Measurements from ENCODE around the gene GPR18.

GPR18 gene

DNA sequence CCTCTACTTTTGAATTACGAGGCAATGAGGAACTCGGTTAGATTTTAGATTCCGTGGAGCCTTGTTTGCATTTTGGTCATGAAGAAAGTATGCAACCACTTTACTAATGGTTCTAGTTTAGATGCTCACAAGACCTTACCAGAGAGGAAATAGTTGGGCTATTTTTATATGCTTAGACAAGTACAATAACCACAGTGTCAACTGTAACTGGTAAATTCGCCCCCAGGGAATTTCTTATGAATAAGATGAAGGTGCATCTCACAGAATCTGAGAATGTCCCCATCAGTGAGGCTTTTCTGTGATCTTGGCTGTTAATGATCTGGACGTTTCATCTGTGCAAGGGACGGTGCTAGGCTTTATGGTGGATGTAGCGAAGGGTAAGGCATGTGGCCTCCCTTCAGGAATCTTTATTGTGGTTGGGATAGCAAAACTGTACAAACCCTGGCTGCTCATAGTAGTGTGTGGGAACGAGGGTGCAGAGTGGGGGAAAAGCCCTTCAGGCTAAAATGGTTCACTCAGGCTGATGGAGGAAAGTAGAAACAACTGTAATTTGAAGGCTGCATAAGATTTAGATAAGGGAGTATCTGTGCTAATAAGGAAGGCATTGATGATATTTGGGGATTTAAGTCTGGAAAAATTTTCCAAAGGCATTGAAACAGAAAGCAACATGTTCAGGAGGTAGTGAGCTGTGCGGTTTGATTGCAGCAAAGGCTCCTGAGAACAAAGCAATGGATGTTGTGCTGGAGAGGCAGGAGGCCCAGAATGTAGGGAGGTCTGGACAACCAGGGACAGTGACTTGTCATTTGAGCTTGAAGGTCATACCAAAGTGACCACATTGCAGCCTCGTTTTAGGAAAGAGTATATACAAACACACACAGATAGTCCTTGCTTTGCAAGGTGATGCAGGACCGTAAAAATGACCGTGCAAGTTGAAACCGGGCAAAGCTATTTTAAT, 29.2 kb downstream of the GPR18 start:
- no peaks in the 10 kb centered on the region for H3K36me3 ChIP-seq (ENCODE audit: insufficient read depth, low read length)
- peaks cover 7% of the 10 kb centered on the region for H3K4me1 ChIP-seq (ENCODE audit: insufficient read depth, low read length)
- H3K27me3 ChIP-seq (ENCODE audit: insufficient read depth, low read length): no peaks in the 10 kb centered on the region
- H3K27ac ChIP-seq (ENCODE audit: low read depth, low read length): no peak overlapping the region; the same call in 1 of the 2 replicates
- H3K9ac ChIP-seq (ENCODE audit: low read depth, low read length): no peak overlapping the region
- no peak overlapping the region for H3K4me3 ChIP-seq (ENCODE audit: low read length)
- H3K9me3 ChIP-seq (ENCODE audit: insufficient read depth, low read depth, low read length): no peaks in the 10 kb centered on the region
- WGBS: 87% methylated on average over 13 of the region's 13 CpGs

DNA sequence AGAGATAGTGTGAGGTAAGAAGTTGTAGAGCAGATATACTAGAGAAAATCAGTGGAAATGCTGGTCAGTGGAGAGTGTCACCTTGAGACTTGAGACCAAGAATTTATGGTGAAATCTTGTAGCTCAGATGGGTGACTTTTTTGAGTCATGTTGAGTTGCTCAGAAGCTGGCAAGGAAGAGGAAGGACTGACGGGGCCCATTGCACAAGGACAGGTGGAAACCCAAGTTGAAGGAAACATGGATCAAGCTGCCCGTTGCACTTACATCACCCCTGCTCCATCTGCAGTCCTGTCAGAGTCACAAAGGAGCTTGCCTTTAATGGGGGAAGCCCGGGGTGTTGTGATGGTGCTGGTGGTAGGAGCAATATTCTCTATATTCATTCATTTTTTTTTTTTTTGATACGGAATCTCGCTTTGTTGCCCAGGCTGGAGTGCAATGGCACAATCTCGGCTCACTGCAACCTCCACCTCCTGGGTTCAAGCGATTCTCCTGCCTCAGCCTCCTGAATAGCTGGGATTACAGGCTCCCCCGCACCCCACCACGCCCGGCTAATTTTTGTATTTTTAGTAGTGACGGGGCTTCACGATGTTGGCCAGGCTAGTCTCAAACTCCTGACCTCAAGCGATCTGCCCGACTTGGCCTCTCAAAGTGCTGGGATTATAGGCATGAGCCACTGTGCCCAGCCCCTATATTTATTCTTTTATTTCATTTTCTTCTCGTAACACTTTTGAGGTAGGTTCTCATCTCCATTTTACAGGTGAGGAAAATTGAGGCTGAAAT, 30.1 kb downstream of the GPR18 start:
- no peak overlapping the region for H3K27ac ChIP-seq (ENCODE audit: low read depth, low read length)
- no peak overlapping the region for H3K4me3 ChIP-seq (ENCODE audit: low read length)
- peaks cover 13% of the 10 kb centered on the region for H3K4me1 ChIP-seq (ENCODE audit: insufficient read depth, low read length)
- H3K27me3 ChIP-seq (ENCODE audit: insufficient read depth, low read length): no peaks in the 10 kb centered on the region
- H3K9ac ChIP-seq (ENCODE audit: low read depth, low read length): no peak overlapping the region
- 97% methylated on average over 13 of the region's 15 CpGs for WGBS
- H3K36me3 ChIP-seq (ENCODE audit: insufficient read depth, low read length): no peaks in the 10 kb centered on the region
- H3K9me3 ChIP-seq (ENCODE audit: insufficient read depth, low read depth, low read length): no peaks in the 10 kb centered on the region

DNA sequence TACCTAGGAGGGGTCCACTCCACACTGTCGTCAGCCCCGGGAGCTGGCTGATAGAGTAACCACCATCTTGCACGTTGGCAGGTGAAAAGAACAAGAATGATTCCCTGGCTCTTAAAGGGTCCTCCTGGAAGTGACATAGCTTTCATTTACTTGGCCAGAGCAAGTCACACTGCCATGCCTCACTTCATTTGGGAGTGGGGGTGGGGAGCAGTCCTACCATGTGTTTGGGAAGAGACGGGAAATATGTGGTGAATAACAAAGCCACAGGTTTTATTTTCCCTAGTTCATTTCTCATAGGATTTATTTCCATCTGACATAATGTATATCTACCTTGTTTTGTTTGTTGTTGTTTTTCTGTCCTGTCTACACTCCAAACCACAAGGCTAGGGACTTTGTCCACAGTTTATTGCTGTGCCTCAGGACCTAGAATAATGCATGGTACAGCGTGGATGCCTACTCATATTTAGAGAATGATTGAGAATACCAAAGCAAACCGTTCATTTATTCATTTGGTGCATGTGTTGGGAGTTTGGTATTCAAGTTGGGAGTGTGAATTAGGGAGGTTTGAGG, 30.8 kb downstream of the GPR18 start:
- H3K27ac ChIP-seq (ENCODE audit: low read depth, low read length): no peak overlapping the region
- no peaks in the 10 kb centered on the region for H3K36me3 ChIP-seq (ENCODE audit: insufficient read depth, low read length)
- H3K9me3 ChIP-seq (ENCODE audit: insufficient read depth, low read depth, low read length): no peaks in the 10 kb centered on the region
- no peak overlapping the region for H3K9ac ChIP-seq (ENCODE audit: low read depth, low read length)
- no peak overlapping the region for H3K4me3 ChIP-seq (ENCODE audit: low read length)
- 95% methylated on average over 6 of the region's 6 CpGs for WGBS
- no peaks in the 10 kb centered on the region for H3K27me3 ChIP-seq (ENCODE audit: insufficient read depth, low read length)
- peaks cover 13% of the 10 kb centered on the region for H3K4me1 ChIP-seq (ENCODE audit: insufficient read depth, low read length)

DNA sequence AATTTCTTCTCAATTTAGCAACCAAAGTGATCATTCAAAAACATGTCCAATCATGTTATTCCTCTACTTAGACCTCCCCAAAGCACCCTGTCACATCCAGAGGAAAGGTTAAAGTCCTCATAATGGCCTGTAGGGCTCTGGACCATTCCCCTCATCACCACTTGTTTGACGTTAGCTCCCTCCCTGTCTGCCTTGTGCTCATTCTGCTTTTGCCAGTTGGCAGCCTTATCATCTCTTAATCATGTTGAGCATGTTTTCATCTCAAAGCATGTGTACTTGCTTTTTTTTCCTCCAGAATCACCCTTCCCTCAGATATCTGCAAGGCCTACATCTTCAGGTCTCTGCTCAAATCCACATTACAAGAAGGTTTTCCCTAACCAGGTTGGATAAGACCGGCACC, 31.7 kb downstream of the GPR18 start:
- Histone ChIP-seq H3K27me3 (ENCODE audit: insufficient read depth, low read length) (no peaks in the 10 kb centered on the region), H3K4me1 (ENCODE audit: insufficient read depth, low read length) (peaks cover 13% of the 10 kb centered on the region), H3K27ac (ENCODE audit: low read depth, low read length) (no peak overlapping the region), H3K9ac (ENCODE audit: low read depth, low read length) (no peak overlapping the region), H3K9me3 (ENCODE audit: insufficient read depth, low read depth, low read length) (no peaks in the 10 kb centered on the region), H3K36me3 (ENCODE audit: insufficient read depth, low read length) (peaks cover 5% of the 10 kb centered on the region; the same call in 1 of the 2 replicates), H3K4me3 (ENCODE audit: low read length) (no peak overlapping the region)
- WGBS: 92% methylated on average over 2 of the region's 2 CpGs

DNA sequence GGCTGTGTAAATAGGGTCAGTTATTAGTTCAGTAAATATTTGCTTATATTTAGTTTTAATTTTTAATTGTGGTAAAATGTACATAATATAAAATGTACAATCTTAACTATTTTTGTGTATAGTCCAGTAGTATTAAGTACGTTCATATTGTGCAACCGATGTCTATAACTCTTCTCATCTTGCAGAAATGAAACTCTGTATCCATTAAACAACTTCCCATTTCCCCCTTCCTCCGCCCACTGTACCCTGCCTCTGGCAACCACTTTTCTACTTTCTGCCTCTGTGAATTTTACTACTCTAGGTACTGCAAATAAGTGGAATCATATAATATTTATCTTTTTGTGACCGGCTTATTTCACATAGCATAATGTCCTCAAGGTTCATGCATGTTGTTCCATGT, 33.1 kb downstream of the GPR18 start:
- peaks cover 5% of the 10 kb centered on the region; the same call in 1 of the 2 replicates for H3K36me3 ChIP-seq (ENCODE audit: insufficient read depth, low read length)
- H3K4me3 ChIP-seq (ENCODE audit: low read length): no peak overlapping the region
- H3K9me3 ChIP-seq (ENCODE audit: insufficient read depth, low read depth, low read length): no peaks in the 10 kb centered on the region
- H3K27ac ChIP-seq (ENCODE audit: low read depth, low read length): no peak overlapping the region
- 89% methylated on average over 4 of the region's 4 CpGs for WGBS
- no peaks in the 10 kb centered on the region for H3K27me3 ChIP-seq (ENCODE audit: insufficient read depth, low read length)
- no peak overlapping the region for H3K9ac ChIP-seq (ENCODE audit: low read depth, low read length)
- H3K4me1 ChIP-seq (ENCODE audit: insufficient read depth, low read length): peaks cover 18% of the 10 kb centered on the region

DNA sequence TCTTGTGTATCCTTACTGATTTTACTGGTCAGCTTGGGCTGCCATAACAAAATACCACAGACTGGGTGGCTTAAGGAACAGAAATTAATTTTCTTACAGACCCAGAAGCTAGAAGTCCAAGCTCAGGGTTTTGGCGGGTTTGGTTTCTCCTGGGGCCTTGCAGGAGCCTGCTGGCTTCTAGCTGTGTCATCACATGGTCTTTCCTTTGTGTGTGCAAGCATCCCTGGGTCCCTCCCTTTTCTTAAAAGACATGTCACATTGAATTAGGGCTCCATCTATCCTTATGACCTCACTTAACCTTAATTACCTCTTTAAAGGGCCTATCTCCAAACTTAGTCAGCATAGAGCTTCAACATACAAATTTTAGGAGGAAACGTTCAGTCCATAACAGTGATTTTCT, 34.2 kb downstream of the GPR18 start:
- no peak overlapping the region for H3K4me3 ChIP-seq (ENCODE audit: low read length)
- no peak overlapping the region for H3K9ac ChIP-seq (ENCODE audit: low read depth, low read length)
- H3K4me1 ChIP-seq (ENCODE audit: insufficient read depth, low read length): peaks cover 20% of the 10 kb centered on the region
- H3K9me3 ChIP-seq (ENCODE audit: insufficient read depth, low read depth, low read length): no peaks in the 10 kb centered on the region
- 94% methylated on average over 2 of the region's 2 CpGs for WGBS
- no peaks in the 10 kb centered on the region for H3K27me3 ChIP-seq (ENCODE audit: insufficient read depth, low read length)
- H3K36me3 ChIP-seq (ENCODE audit: insufficient read depth, low read length): peaks cover 5% of the 10 kb centered on the region; the same call in 1 of the 2 replicates
- H3K27ac ChIP-seq (ENCODE audit: low read depth, low read length): no peak overlapping the region

DNA sequence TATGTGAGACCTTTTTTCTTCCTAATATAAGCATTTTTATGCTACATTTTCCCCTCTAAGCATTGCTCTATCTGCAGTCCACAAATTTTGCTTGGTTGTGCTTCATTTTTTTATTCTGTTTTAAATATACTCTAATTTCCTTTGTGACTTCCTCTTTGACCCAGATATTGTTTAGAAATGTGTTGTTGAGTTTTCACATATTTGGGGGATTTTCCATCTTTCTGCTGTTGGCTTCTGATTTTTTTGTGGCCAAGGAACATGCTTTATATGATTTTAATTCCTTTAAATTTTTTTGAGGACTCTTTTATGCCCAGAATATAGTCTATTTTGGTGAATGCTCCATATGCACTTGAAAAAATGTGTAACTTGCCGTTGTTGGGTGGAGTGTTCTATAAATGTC, 34.6 kb downstream of the GPR18 start:
- no peak overlapping the region for H3K9ac ChIP-seq (ENCODE audit: low read depth, low read length)
- peaks cover 15% of the 10 kb centered on the region for H3K4me1 ChIP-seq (ENCODE audit: insufficient read depth, low read length)
- 97% methylated on average over 1 of the region's 1 CpG for WGBS

DNA sequence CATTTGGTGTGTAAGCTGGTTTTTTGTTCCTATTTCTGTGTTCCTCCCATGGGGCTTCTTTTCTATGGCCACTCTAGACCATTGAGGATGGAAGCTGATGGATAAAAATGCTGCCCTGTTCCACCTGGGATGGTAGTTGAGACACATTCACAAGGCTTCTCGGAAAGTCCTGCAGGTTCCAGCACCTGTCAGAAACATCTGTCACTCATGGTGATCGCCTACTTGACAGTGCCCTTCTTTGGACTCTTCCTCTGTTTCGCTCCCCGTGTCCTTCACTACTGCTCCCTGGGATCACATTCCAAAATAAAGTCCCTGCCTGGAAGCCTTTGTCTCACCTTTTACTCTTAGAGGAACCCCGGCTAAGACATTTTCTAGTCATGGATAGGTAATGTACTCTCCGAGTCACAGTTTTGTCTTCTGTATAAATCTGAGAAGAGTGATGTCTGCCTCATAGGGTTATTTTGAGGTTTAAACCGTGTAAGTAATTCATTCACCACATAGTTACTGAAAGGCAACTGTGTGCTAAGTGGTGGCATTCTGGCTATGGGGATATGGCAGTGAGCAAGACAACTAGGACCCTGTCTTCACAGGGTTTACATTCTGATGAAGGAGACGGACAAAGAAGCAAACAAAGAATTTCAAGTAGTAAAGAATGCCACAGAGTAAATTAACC, 36.5 kb downstream of the GPR18 start:
- H3K27me3 ChIP-seq (ENCODE audit: insufficient read depth, low read length): no peaks in the 10 kb centered on the region
- peaks cover 5% of the 10 kb centered on the region; the same call in 1 of the 2 replicates for H3K36me3 ChIP-seq (ENCODE audit: insufficient read depth, low read length)
- H3K27ac ChIP-seq (ENCODE audit: low read depth, low read length): no peak overlapping the region
- WGBS: 95% methylated on average over 8 of the region's 8 CpGs
- H3K9me3 ChIP-seq (ENCODE audit: insufficient read depth, low read depth, low read length): no peaks in the 10 kb centered on the region
- peaks cover 18% of the 10 kb centered on the region for H3K4me1 ChIP-seq (ENCODE audit: insufficient read depth, low read length)
- H3K9ac ChIP-seq (ENCODE audit: low read depth, low read length): no peak overlapping the region
- H3K4me3 ChIP-seq (ENCODE audit: low read length): no peak overlapping the region

More for the DNA sequence above, 34.6 kb downstream of the GPR18 start:
- no peaks in the 10 kb centered on the region for H3K27me3 ChIP-seq (ENCODE audit: insufficient read depth, low read length)
- H3K9me3 ChIP-seq (ENCODE audit: insufficient read depth, low read depth, low read length): no peaks in the 10 kb centered on the region
- no peak overlapping the region for H3K27ac ChIP-seq (ENCODE audit: low read depth, low read length)
- H3K36me3 ChIP-seq (ENCODE audit: insufficient read depth, low read length): peaks cover 5% of the 10 kb centered on the region; the same call in 1 of the 2 replicates
- H3K4me3 ChIP-seq (ENCODE audit: low read length): no peak overlapping the region

DNA sequence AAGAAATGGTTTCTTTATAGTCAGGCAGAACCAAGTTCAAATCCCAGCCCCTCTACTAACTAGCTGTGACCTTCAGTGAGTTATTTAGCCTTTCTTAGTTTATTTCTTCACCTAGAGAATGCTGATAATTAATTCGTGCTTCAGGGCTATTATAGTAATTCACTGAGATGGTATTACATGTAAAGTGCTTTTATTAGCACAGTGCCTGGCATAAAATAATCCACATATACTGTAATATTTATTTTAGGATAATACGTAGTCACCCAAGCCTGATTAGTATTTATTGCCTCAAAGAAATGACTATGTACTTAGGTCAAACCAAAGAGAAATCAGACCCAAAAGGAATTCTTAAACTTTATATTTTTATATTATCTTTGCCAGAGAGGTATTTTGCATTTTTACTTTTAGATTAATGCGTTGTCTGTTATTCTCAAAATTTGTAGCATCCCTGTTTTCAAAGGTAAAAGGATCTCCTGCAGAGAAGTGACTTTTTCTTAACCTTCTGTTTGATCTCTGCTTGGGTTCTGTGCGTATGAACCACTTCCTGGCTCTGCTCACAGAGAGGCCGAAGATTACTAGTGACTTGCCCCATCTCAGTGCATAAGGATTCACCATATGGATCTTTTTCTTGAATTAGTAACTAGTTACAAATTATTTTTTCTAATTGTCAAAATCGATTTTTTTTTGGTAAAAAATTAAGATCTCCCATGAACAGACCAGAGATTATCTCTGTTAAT, 37.8 kb downstream of the GPR18 start:
- Histone ChIP-seq H3K9ac (ENCODE audit: low read depth, low read length) (no peak overlapping the region), H3K27me3 (ENCODE audit: insufficient read depth, low read length) (no peaks in the 10 kb centered on the region), H3K36me3 (ENCODE audit: insufficient read depth, low read length) (peaks cover 8% of the 10 kb centered on the region; the same call in 1 of the 2 replicates), H3K9me3 (ENCODE audit: insufficient read depth, low read depth, low read length) (no peaks in the 10 kb centered on the region), H3K4me1 (ENCODE audit: insufficient read depth, low read length) (peaks cover 22% of the 10 kb centered on the region), H3K27ac (ENCODE audit: low read depth, low read length) (no peak overlapping the region), H3K4me3 (ENCODE audit: low read length) (no peak overlapping the region)
- WGBS: 63% methylated on average over 3 of the region's 6 CpGs

DNA sequence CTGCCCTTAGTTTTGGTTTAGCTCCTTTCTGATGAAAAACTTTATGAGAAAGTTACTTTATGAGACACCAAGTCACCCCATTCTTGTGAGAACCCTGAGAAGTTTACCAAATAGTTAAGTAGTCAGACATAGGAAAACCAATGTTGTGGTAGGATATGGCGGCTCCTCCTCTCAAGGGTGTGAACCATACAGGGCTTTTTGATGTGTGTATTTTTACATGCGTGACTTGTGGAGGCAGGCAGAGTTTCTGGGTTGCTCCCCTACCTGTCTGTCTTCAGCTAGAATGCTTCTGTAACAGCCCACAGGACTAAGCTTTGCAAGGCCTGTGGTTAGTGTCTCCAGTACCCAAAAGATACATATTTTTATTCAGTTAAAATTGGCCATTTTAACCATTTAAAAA, 39.2 kb downstream of the GPR18 start:
- no peak overlapping the region for H3K4me3 ChIP-seq (ENCODE audit: low read length)
- no peak overlapping the region for H3K9ac ChIP-seq (ENCODE audit: low read depth, low read length)

More for the DNA sequence above, 39.2 kb downstream of the GPR18 start:
- Histone ChIP-seq H3K4me1 (ENCODE audit: insufficient read depth, low read length) (peaks cover 33% of the 10 kb centered on the region), H3K36me3 (ENCODE audit: insufficient read depth, low read length) (peaks cover 8% of the 10 kb centered on the region; the same call in 1 of the 2 replicates), H3K27me3 (ENCODE audit: insufficient read depth, low read length) (no peaks in the 10 kb centered on the region), H3K9me3 (ENCODE audit: insufficient read depth, low read depth, low read length) (no peaks in the 10 kb centered on the region), H3K27ac (ENCODE audit: low read depth, low read length) (no peak overlapping the region)
- WGBS: 88% methylated on average over 2 of the region's 2 CpGs

Data from HUES64 (cell line).